ENCODE measurements around the gene RUSC1.
A peak's percentile ranks its signal among the peaks of the same experiment; 100 is the strongest.

Gene RUSC1

DNA sequence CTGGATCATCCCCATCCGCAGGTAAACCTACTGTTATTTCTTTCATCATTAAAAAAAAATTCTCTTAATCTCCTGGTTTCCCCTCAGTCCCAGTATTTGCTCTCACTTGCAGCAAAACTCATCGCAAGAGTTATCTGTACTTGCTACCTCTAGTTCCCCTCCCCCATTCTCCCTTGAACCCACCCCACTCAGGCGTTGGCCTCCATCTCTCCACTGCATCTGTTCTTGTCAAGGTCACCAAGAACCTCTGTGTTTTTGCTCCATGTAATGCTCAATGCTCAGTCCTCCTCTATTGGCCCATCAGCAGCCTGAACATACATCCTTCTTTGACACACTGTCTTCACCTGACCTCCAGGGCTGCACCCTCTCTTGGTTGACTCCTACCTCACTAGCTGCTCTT is 24.0 kb upstream of the RUSC1 start:
- no peak for DNase-seq

DNA sequence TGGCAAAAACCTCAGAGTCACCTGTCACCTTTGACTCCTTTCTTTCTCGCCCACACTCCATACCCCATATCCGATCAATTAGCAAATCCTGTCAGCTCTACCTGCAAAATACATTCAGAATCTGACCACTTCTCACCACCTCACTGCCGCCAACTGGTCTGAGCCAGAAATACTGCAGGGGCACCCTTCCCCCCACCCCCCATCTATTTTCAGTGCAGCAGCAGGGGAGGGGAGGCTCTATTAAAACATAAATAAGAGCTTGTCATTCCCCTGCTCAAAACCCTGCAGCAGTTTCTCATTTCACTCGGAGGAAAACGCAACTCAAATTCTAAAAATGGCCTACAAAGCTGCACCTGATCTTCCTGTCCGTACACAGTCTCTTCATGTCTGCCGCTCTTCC is 23.3 kb upstream of the RUSC1 start:
- DNase-seq: no peak

DNA sequence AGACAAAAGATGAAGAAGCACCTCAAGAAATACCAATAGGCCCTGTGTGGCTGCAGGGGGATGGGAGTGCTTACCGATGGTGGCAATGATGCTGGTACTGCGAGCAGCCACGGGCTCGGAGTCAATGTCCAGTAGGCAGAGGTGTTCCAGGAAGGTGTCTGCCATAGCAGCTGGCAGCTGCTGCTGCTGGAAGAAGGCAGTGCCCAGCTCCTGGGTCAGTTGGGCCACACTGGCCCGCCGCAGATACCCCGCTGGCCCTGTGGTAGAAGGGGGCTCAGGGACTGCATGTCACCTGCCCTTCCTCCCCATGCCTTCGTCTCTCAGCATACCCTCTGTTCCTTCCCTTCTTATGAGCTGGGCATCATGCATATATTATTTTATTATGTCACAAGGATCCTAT is 20.7 kb upstream of the RUSC1 start:
- no peak for DNase-seq

DNA sequence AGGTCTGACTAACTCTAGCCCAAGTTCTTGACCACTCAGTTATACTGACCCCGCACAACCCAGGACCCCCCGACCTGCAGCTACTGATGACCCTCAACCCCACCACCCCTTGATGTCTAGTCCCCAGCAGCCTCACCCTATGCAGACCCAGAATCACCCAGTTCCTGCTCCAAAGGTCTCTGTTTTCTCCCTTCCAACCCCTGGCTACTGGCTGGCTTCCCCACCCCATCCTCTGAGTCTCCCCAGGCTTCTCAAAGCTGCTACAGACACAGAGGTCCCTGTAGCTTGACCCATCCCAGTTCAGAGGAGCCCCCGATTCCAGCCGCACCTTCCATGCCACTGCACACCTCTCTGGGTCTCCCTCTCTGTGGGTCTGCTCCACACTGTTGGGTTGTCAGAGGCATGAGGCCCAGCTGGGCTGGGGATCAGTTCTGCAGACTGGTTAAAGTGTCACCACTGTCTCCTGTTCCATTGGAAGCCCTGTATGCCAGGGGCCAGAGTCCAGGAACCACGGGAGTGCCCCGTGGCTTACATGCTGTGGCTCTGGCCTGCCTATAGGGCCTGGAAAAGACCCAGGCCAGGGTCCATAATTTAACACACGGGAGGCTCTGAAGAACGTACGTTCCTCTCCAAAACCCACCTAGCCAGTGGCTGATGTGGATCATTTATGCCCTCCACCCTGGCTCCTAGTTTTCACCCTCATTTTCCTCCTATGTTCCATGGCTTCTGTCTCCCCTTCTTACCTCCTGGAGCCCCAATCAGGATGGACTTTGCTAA is 20.0 kb upstream of the RUSC1 start:
- DNase-seq: no peak

DNA sequence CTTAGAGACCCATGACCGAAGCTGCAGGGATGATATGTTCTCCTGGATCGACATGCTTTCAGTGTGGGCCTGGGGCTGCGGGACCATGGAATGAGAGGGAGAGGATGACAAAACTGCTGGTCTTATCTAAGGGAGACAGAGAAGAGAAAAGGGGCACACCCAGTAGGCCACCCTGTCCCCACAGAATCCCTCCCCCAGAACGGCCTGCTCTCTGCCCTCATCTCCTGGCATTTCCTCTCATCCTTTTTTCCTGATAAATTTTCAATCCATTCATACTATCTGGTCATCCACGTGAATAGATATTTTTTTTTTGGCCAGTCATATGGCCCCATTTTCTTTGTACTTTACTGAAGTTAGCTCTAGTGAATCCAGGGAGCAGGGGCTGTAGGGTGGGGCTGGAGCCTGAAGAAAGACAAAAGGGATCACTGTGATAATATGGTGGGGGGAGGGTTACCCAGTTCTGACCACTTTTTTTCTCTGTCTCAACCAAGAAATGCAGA is 19.3 kb upstream of the RUSC1 start, which contains the start of gene PKLR:
PKLR (minus strand) TSS at position 97 of the 500 bp plus-strand sequence; CDS start at position 54, 43 bp downstream.
- DNase-seq: no peak

DNA sequence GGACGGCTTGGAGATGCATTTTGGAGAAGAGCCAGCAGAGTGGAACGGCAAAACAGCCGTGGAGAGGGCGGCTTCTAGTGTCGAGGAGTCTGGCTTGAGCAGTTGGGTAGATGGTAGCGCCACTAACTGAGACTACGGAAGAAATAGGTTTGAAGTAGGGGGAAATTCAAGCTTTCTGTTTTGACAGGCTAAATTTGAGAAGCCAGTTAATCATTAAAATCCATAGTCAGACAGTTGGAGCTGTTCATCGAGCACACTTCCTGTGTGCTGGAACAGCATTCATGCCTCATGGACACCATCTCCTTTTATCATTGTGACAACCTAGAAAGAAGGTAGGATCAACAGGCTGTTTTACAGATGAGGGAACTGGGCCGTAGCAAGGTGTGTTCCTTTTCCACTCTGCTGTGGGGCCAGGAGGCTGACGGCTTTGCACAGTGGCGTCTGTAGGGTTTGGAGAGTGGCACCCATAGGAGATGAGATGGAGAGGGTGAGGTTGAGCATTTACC is 16.1 kb upstream of the RUSC1 start:
- DNase-seq: no peak

DNA sequence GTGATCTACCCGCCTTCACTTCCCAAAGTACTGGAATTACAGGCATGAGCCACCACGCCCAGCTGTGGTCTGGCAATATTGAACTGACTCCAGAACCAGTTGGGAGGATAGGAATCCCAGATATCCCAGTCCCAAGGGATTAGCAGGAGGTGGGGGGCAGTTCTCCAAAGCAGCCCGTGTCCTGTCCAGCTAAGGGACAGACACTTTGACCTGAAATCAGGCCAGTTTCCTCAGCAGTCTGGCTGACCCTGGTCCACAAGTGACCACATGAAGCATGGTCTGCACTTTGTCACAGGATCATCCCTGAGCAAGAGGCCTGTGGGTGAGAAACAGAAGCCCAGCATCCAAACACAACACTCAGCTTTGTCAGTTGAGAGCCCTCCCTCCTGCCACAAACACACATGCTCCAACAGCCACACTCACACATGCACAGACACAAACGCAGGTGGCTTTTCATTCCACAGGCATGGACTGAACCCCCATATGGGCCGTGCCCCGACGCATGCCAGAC is 14.8 kb upstream of the RUSC1 start:
- DNase-seq: no peak

DNA sequence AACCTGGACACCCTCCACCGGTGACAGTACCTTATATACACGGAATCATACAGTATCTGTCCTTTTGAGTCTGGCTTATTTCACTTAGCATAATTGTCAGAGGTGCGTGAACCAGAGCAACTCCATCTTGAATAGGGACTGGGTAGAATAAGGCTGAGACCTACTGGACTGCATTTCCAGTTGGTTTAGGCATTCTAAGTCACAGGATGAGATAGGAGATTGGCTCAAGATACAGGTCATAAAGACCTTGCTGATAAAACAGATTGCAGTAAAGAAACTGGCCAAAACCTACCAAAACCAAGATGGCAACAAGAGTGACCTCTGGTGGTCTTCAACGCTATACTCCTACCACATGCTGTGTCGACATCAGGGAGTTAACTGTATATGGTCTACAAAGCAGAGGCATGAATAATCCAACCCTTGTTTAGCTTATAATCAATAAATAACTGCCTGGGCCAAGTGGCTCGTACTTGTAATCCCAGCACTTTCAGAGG is 13.4 kb upstream of the RUSC1 start:
- no peak for DNase-seq

DNA sequence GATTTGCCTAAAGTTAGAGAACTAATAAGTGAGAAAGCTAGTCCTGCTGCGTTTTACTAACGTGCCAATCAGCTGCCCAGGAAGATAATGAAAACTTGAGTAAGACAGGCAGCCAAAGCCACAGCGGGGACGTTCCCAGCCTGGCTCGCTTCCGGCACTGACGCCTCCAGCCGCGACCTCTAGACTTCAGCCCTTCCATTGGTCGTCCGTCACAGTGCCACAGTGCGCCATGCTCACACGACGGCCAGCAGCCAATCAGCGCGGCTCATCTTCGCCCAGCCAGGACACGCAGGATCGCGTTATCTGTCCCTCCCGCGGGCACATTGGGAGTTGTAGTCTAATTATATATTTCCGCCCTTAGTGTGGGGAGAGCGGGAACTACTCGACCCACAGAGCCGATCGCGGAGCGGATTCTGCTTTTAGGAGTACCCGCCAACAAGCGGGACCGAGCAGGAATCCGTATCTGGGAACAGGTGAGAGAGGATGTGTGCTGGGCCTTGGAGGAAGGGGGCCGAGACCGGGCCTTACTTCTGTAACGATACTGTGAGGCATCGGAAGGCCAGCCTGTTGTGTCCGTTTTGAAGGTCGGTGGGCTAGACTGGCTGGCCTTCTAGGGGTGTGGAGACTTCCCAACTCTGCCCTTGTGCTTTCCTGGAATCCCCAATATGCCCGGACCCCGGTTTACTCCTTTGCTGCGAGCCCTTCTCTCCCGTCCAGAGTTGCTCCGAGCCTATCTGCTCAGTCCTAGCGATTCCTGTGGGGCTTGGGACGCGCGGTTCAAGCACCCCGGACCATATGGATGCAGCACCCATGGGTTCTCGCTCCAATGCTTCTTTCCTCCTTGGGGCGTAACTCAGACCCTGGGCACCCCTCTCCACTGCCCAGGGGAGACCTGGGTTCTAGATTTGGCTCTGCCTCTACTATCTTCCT is 11.9 kb upstream of the RUSC1 start, which contains the start of gene FDPS:
FDPS (plus strand) TSS at position 374 of the 930 bp plus-strand sequence. CDS start 924 bp downstream, outside the sequence.
- peak; percentile 96 for DNase-seq

DNA sequence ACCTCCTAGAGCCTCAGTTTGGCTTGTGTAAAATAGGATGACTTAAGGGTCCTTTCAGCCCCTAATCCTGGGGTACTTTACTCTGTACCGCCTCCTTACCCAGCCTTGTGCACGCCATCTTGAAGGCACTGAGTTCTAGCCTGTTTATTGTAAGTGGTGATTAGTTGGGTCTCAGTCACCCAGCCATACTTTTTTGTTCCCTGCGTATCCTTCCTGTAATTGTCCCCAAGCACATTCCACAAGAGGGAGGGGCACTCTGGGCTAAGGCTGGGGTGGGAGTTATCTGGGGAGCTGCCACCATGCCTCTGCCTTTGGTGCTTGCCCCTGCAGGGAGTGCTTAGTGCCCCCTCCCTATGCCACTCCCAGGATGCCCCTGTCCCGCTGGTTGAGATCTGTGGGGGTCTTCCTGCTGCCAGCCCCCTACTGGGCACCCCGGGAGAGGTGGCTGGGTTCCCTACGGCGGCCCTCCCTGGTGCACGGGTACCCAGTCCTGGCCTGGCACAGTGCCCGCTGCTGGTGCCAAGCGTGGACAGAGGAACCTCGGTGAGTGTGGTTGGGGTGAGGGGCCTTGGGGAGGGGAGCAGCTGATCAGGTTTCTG is 11.2 kb upstream of the RUSC1 start:
- DNase-seq: no peak

DNA sequence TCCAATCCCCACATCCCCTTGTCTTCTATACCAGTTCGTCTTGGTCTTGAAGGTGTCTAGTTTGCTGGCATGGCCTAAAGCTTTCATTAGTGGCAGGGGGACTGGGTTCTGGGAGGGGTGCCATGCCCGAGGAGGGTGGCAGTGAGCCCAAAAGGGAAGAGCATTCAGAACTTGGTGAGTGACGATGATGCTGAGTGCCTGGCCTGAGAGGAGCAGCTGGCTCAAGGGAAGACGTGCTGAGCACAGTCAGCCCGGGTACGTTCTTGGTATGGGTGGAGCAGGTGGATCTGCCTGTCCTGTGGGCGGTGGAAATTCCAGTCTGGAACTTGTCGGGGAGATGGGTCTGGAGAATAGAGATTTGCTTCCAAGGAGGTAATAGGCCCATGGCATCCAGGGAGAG is 7.4 kb upstream of the RUSC1 start:
- no peak for DNase-seq

DNA sequence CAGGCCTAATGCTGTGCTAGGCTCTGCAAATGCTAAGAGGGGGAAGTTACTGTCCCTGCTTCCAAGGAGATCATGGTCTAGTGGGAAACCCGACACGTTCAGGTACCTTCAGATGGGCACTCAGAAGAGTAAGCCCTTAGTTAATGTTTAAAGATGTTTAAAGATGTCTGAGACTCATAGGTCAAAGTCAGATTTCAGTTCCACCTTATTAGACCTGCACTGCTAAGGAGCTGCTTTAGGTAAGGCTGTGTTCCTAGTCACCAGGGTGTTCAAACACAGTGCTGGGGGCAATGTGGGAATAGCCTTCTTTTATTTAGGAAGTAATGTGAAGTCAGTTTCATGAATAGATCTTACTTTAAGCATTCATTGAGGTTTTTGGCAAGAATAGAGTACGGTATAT is 3.8 kb upstream of the RUSC1 start:
- DNase-seq: no peak

DNA sequence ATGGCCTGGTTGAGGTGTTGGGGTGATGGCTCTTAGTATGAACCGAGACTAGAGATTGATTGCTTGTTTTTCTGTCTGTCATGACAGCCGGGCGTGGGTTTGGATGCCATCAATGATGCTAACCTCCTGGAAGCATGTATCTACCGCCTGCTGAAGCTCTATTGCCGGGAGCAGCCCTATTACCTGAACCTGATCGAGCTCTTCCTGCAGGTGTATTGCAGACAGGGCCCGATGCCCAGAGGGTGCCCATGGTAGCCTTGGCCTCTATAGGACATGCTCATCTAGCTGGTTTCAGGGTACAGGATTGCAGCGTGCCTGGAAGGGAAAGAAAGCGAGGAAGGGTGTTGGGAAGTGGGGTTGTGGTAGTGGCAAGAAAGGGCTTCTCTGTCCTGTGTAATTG is 2.6 kb upstream of the RUSC1 start:
- DNase-seq: no peak

DNA sequence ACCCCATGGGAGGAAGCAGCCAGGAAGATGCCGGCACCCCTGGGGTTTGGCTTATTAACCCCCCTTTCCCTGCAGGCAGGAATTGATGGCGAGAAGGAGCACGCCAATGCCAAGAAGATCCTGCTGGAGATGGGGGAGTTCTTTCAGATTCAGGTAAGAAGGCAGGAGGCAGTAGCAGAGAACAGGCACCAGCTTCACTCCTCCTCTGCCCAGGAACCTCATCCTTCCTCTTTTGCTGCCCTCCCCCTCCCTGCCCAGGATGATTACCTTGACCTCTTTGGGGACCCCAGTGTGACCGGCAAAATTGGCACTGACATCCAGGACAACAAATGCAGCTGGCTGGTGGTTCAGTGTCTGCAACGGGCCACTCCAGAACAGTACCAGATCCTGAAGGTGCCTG is 1.2 kb upstream of the RUSC1 start:
- DNase-seq: no peak

DNA sequence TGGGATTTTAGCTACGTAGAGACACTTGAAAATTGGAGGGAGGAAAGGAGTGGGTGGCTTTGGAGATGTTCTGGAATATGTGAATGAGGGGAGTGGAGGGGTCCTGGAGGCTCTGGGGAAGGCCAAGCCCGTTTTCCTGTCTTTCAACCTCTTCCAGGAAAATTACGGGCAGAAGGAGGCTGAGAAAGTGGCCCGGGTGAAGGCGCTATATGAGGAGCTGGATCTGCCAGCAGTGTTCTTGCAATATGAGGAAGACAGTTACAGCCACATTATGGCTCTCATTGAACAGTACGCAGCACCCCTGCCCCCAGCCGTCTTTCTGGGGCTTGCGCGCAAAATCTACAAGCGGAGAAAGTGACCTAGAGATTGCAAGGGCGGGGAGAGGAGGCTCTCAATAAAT is 442 bp upstream of the RUSC1 start:
- DNase-seq: no peak

DNA sequence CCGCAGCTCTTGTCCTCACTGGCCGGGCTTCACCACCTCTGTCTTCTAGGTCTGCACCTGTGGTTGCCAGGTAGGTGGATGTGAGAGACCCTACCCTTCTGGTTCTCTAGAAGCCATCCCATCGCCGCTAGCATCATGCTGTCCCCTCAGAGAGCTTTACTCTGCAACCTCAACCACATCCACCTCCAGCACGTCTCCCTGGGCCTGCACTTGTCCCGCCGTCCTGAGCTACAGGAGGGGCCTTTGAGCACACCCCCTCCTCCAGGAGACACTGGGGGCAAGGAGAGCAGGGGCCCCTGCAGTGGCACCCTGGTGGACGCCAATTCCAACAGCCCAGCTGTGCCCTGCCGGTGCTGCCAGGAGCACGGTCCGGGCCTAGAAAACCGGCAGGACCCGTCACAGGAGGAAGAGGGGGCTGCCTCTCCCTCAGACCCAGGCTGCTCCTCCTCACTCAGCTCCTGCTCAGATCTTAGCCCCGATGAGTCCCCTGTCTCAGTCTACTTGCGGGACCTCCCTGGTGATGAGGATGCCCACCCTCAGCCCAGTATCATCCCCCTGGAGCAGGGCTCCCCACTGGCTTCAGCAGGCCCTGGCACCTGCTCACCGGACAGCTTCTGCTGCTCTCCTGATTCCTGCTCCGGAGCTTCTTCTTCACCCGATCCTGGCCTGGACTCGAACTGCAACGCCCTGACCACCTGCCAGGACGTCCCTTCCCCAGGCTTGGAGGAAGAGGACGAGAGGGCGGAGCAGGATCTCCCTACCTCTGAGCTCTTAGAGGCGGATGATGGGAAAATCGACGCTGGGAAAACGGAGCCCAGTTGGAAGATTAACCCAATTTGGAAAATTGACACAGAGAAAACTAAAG is 1.2 kb downstream of the RUSC1 start:
- no peak for DNase-seq

DNA sequence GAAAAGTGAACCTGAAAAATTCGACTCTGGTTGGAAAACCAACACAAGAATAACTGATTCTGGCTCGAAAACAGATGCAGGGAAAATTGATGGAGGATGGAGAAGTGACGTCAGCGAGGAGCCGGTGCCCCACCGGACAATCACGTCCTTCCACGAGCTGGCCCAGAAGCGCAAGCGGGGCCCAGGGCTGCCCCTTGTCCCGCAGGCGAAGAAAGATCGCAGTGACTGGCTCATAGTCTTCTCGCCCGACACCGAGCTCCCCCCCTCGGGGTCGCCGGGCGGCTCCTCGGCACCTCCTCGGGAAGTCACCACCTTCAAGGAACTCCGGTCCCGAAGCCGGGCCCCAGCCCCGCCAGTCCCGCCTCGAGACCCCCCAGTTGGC is 1.9 kb downstream of the RUSC1 start:
- DNase-seq: no peak

DNA sequence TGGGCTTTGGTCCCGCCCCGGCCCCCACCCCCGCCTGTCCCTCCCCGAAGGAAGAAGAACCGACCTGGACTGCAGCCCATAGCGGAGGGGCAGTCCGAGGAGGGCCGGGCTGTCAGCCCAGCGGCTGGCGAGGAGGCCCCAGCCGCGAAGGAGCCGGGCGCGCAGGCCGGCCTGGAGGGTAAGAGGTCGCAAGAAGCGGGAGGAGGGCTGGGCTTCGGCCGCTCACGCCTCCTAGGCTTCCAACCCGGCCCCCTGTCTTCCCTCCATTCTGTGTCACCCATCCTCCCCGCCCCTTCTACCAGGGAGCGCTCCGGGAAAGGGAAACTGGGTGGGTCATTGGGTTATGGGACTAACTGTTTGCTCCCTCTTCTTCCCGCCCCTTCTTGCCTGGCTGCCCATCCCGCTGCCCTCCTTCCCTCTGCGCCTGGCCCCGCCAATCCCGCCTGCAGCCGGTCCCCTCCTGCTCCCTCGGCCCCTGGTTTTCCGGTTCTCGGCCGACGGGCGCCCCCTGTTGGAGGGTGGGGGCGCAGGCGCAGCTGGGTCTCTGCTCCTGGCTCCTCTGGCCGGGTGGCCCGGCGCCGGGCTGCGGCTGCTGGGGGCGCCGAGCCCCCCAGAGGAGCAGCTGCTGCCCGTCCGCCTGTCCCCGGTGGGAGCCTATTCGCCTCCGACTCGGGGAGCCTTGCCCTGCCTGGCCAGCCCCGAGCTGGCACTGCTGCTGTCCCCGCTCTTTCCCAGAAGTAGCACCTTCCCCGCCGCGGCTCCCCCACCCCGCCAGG is 2.4 kb downstream of the RUSC1 start:
- DNase-seq: peak; percentile 87

DNA sequence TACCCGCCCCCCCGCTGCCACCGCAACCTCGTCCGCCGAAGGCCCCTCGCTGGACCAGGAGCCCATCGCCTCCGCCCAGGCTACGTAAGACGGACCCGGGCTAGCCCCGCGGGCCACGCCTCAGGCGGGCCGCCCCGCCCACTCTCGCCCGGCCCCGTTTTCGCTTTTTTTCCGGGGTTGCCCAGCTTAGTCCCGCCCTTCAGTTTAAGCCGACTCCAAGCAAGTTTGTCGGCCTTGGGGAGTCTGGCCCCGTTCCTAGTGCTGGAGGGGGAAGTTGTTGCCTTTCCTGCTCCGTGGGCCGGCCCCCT is 3.0 kb downstream of the RUSC1 start:
- peak; percentile 73 for DNase-seq

DNA sequence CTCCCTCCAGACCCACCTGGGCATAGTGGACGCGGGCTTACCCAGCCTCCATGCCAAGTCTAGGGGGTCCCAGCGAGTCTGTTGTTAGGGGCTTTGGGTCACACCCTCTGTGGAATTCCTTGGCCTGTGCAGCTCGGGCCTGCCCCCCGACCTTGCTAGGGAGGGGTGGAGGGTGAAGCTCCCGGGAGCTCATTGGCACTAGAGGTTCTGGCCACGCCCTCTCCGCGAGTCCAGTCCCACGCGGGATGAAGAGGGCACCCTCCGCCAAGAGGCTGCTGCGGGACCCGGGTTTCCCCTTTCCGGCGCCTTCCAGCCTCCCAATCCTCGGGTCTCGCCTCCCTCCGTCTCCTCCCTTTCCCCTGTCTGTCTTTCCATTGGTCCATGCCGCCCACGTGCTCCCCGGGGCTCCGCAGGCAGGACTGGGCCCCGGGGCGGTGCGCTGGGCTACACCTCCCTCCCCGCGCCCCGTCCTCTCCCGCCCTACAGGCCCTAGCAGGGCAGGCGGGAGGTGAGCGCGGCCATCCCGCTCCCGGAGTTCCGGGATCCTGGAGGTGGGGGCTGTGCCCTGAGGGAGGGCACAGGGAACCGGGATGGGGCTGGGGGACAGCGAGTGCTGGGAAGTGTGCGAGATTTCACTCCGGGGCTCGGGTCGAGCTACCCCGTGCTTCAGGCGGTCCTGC is 3.5 kb downstream of the RUSC1 start:
- DNase-seq: peak; percentile 81
